Panc1 (cell line): Measurements from ENCODE around the gene KDM7A. TPM values are rescaled to one million over a fixed set of nuclear protein-coding genes. Genes with fewer than 3 reads are reported as not detected.

Experiments used
- ATAC-seq: fragments of 200-7000 bp; cut with Tn5 transposase; 2 replicates; pipeline ENCODE4 v1.9.1; 2020; ENCODE audit warnings: mild to moderate bottlenecking, moderate library complexity
- BruUV-seq: library from RNA; stranded (reverse); fragments of 400-500 nt; replicated peaks from 2 replicates; lab custom pipeline; 2021; lab: Mats Ljungman, UMichigan
- CTCF ChIA-PET: fragments of 300-600 bp; sonication (Branson Sonifier 250); formaldehyde crosslinking; loops from one replicate; lab custom pipeline; 2022; ENCODE audit warnings: antibody characterized with exemption; lab: Charles Lee
- POLR2A ChIA-PET: fragments of 300-600 bp; sonication (Branson Sonifier 250); formaldehyde crosslinking; loops from one replicate; lab custom pipeline; 2022; ENCODE audit warnings: antibody characterized with exemption; lab: Charles Lee
- DNase-seq: peaks from one replicate; pipeline ENCODE4 v3.0.0-alpha.2; 2010; ENCODE audit warnings: low read depth, low spot score
- H3K27ac ChIP-seq: 2 replicates; pipeline ENCODE4 v1.5.1; 2011; ENCODE audit warnings: mild to moderate bottlenecking, low read length, inconsistent platforms
- H3K27me3 ChIP-seq: fragments of 200-500 bp; sonication (Bioruptor generic); 2 replicates; pipeline ENCODE4 v1.6.0; 2014; ENCODE audit warnings: low read length, inconsistent platforms; ENCODE audit not compliant: control insufficient read depth, insufficient read depth
- H3K36me3 ChIP-seq: fragments of 200-500 bp; sonication (Bioruptor generic); 2 replicates; pipeline ENCODE4 v1.5.1; 2014; ENCODE audit warnings: inconsistent platforms, mild to moderate bottlenecking, low read length, moderate library complexity; ENCODE audit not compliant: control insufficient read depth, insufficient read depth
- H3K4me1 ChIP-seq: 2 replicates; pipeline ENCODE4 v1.5.1; 2011; ENCODE audit warnings: inconsistent platforms, mild to moderate bottlenecking, low read length, moderate library complexity; ENCODE audit not compliant: control insufficient read depth, insufficient read depth
- H3K4me3 ChIP-seq, 2 experiments: 2 replicates each; pipeline ENCODE4 v1.5.1; 2011 to 2012; ENCODE audit warnings: low read depth in 2 of 2, low read length in 2 of 2, mild to moderate bottlenecking in 2 of 2, inconsistent platforms in 1 of 2, moderate library complexity in 1 of 2
- H3K9me3 ChIP-seq: fragments of 200-500 bp; sonication (Bioruptor generic); 2 replicates; pipeline ENCODE4 v1.5.1; 2014; ENCODE audit warnings: low read depth, mild to moderate bottlenecking, inconsistent platforms, low read length, moderate library complexity; ENCODE audit not compliant: control insufficient read depth, insufficient read depth
- POLR2AphosphoS5 ChIP-seq: IDR thresholded peaks from 2 replicates; pipeline ENCODE4 v1.6.1; 2012; ENCODE audit warnings: mild to moderate bottlenecking, low read depth, low read length, moderate library complexity
- SIN3A ChIP-seq: IDR thresholded peaks from 2 replicates; pipeline ENCODE4 v1.6.1; 2012; ENCODE audit warnings: low read depth, mild to moderate bottlenecking, low read length, moderate library complexity, borderline replicate concordance; ENCODE audit not compliant: insufficient read depth
- TCF7L2 ChIP-seq: IDR thresholded peaks from 2 replicates; pipeline ENCODE4 v1.6.1; 2011; ENCODE audit warnings: mild to moderate bottlenecking, low read depth, low read length, inconsistent platforms
- in situ Hi-C: cut with HindIII; loops from 2 replicates; pipeline ENCODE4 v1.10.0; 2016; ENCODE audit warnings: low sequenced_read_pairs, low pct_unique_long_range_greater_than_20kb
- intact Hi-C: fragments of 100-400 bp; cut with micrococcal nuclease; formaldehyde crosslinking; loops from one replicate; pipeline ENCODE4 v1.10.0; 2022; ENCODE audit not compliant: unreplicated experiment
- total RNA-seq: library from RNA; stranded (reverse); gene quantifications from one replicate; pipeline ENCODE4 v1.2.1, GENCODE V29; 2021; ENCODE audit not compliant: unreplicated experiment
- TF ChIP-seq, protein P1 (sequence below): fragments of 450-650 bp; IDR thresholded peaks from 2 replicates; pipeline ENCODE4 v1.5.1; 2017; ENCODE audit warnings: mild to moderate bottlenecking
- TF ChIP-seq, protein P2 (sequence below), 2 experiments: IDR thresholded peaks; 2 replicates each; pipeline ENCODE4 v1.6.1; 2011 to 2012; ENCODE audit warnings: low read depth in 2 of 2, control low read depth in 1 of 2, low read length in 1 of 2, mild to moderate bottlenecking in 1 of 2, moderate library complexity in 1 of 2; ENCODE audit not compliant: insufficient read depth in 1 of 2

The KDM7A gene
- total RNA-seq, 1 experiment from 2014 or later = 3.6 TPM

DNA sequence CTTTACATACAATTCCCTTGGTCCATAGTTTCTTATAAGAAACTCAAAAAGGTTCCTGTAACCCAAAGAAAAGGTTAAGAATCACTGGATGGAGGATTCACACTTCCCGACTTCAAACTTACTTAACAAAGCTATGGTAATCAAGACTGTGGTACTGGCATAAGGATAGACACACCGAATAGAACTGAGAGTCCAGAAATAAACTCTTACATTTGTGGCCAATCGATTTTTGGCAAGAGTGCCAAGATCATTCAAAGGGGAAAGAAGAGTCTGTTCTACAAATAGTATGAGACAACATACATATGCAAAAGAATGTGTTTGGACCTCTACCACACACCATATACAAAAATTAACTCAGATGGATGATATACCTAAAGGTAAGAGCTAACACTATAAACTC is 32.8 kb downstream of the KDM7A start:
- no peak for ATAC-seq
- CTCF ChIA-PET = no interaction called here

DNA sequence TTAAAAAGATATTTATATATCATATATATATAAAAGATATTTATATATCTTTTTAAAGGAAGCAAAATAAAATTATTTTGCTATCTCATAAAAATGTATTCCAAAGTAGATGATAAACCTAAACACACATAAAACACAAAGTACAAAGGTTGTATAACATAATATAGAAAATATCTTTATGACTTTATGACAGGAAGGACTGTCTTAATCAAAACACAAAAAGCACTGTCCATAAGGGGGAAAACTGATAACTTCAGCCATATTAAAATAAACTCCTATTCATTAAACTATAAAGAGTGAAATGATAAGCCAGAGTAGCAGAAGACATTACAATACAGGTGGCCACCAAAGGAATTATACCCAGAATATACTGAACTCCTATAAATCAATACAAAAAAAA is 34.8 kb downstream of the KDM7A start:
- POLR2A ChIA-PET = no interaction called here
- no peak overlapping the region for H3K27ac ChIP-seq
- no TSS peak for BruUV-seq
- H3K9me3 ChIP-seq = no peaks in the 10 kb centered on the region
- ATAC-seq (no peak), DNase-seq (no peak)
- H3K36me3 ChIP-seq = no peaks in the 10 kb centered on the region
- CTCF ChIA-PET = no interaction called here
- H3K4me3 ChIP-seq = no peak overlapping the region
- TF ChIP-seq TCF7L2 (no peak), POLR2AphosphoS5 (no peak), SIN3A (no peak)
- TF ChIP-seq, protein P1, sequence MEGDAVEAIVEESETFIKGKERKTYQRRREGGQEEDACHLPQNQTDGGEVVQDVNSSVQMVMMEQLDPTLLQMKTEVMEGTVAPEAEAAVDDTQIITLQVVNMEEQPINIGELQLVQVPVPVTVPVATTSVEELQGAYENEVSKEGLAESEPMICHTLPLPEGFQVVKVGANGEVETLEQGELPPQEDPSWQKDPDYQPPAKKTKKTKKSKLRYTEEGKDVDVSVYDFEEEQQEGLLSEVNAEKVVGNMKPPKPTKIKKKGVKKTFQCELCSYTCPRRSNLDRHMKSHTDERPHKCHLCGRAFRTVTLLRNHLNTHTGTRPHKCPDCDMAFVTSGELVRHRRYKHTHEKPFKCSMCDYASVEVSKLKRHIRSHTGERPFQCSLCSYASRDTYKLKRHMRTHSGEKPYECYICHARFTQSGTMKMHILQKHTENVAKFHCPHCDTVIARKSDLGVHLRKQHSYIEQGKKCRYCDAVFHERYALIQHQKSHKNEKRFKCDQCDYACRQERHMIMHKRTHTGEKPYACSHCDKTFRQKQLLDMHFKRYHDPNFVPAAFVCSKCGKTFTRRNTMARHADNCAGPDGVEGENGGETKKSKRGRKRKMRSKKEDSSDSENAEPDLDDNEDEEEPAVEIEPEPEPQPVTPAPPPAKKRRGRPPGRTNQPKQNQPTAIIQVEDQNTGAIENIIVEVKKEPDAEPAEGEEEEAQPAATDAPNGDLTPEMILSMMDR = no peak
- TF ChIP-seq, protein P2, sequence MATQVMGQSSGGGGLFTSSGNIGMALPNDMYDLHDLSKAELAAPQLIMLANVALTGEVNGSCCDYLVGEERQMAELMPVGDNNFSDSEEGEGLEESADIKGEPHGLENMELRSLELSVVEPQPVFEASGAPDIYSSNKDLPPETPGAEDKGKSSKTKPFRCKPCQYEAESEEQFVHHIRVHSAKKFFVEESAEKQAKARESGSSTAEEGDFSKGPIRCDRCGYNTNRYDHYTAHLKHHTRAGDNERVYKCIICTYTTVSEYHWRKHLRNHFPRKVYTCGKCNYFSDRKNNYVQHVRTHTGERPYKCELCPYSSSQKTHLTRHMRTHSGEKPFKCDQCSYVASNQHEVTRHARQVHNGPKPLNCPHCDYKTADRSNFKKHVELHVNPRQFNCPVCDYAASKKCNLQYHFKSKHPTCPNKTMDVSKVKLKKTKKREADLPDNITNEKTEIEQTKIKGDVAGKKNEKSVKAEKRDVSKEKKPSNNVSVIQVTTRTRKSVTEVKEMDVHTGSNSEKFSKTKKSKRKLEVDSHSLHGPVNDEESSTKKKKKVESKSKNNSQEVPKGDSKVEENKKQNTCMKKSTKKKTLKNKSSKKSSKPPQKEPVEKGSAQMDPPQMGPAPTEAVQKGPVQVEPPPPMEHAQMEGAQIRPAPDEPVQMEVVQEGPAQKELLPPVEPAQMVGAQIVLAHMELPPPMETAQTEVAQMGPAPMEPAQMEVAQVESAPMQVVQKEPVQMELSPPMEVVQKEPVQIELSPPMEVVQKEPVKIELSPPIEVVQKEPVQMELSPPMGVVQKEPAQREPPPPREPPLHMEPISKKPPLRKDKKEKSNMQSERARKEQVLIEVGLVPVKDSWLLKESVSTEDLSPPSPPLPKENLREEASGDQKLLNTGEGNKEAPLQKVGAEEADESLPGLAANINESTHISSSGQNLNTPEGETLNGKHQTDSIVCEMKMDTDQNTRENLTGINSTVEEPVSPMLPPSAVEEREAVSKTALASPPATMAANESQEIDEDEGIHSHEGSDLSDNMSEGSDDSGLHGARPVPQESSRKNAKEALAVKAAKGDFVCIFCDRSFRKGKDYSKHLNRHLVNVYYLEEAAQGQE (IDR thresholded peaks at IDR 0.05; ENCODE audit: insufficient read depth in 1 of 2, low read depth in 2 of 2, low read length in 1 of 2) = no peak
- in situ Hi-C loops (no loop called here), intact Hi-C loops (no loop called here)
- no peaks in the 10 kb centered on the region for H3K4me1 ChIP-seq
- H3K27me3 ChIP-seq = no peaks in the 10 kb centered on the region; the same call in 1 of the 2 replicates

More for the DNA sequence above, 32.8 kb downstream of the KDM7A start:
- TF ChIP-seq SIN3A (no peak), TCF7L2 (no peak), POLR2AphosphoS5 (no peak)
- TF ChIP-seq, protein P1 = no peak
- TF ChIP-seq, protein P2 (IDR thresholded peaks at IDR 0.05; ENCODE audit: insufficient read depth in 1 of 2, low read depth in 2 of 2, low read length in 1 of 2) = no peak
- DNase-seq = no peak
- Histone ChIP-seq H3K36me3 (no peaks in the 10 kb centered on the region), H3K4me3 (no peak overlapping the region), H3K4me1 (no peaks in the 10 kb centered on the region), H3K27ac (no peak overlapping the region), H3K27me3 (no peaks in the 10 kb centered on the region; the same call in 1 of the 2 replicates), H3K9me3 (no peaks in the 10 kb centered on the region)
- POLR2A ChIA-PET = no interaction called here
- no TSS peak for BruUV-seq
- intact Hi-C loops = no loop called here
- in situ Hi-C loops = no loop called here
